GM12878 (cell line): ENCODE measurements around the gene PTGES2. TPM values are rescaled to one million over a fixed set of nuclear protein-coding genes. Genes with fewer than 3 reads are reported as not detected.
A peak's percentile ranks its signal among the peaks of the same experiment; 100 is the strongest.

Experiments used
- ASH2L ChIP-seq: fragments of 300-600, 200-600 bp; sonication (generic); IDR thresholded peaks from 2 replicates; pipeline ENCODE4 v1.6.1; 2017; ENCODE audit warnings: low read depth, mild to moderate bottlenecking, borderline replicate concordance
- BACH1 ChIP-seq: fragments of 450-650 bp; IDR thresholded peaks from 2 replicates; pipeline ENCODE4 v1.6.1; 2017; ENCODE audit warnings: mild to moderate bottlenecking, borderline replicate concordance
- BHLHE40 ChIP-seq, 2 experiments: fragments of 450-650 bp in 1 of 2; IDR thresholded peaks; 2 replicates each; pipeline ENCODE4 v1.6.1; 2011 to 2017; ENCODE audit warnings: low read depth in 2 of 2, borderline replicate concordance in 1 of 2, improper control_type of control experiment in 1 of 2, low read length in 1 of 2, mild to moderate bottlenecking in 1 of 2
- CBX5 ChIP-seq: sonication (generic); IDR thresholded peaks from 2 replicates; pipeline ENCODE4 v1.6.1; 2016; ENCODE audit warnings: low read depth, moderate library complexity, mild to moderate bottlenecking, inconsistent platforms
- DPF2 ChIP-seq: fragments of 450-650 bp; IDR thresholded peaks from 2 replicates; pipeline ENCODE4 v1.6.1; 2017; ENCODE audit warnings: mild to moderate bottlenecking
- EED ChIP-seq: sonication (generic); IDR thresholded peaks from 2 replicates; pipeline ENCODE4 v1.6.1; 2016; ENCODE audit warnings: antibody characterized with exemption, low read depth
- IKZF1 ChIP-seq: fragments of 450-650 bp; conservative IDR thresholded peaks from 2 replicates; pipeline ENCODE4 v1.6.1; 2017; ENCODE audit warnings: antibody characterized with exemption, mild to moderate bottlenecking
- JUND ChIP-seq: IDR thresholded peaks from 2 replicates; pipeline ENCODE4 v1.6.1; 2012; ENCODE audit warnings: low read depth, mild to moderate bottlenecking, low read length, improper control_type of control experiment, moderate library complexity
- MEF2B ChIP-seq: fragments of 450-650 bp; IDR thresholded peaks from 2 replicates; pipeline ENCODE4 v1.6.1; 2018; ENCODE audit warnings: mild to moderate bottlenecking, moderate library complexity; ENCODE audit not compliant: partially characterized antibody, poor library complexity, severe bottlenecking
- MTA2 ChIP-seq: fragments of 450-650 bp; IDR thresholded peaks from 2 replicates; pipeline ENCODE4 v1.6.1; 2016; ENCODE audit warnings: low read depth, mild to moderate bottlenecking, moderate library complexity
- MYB ChIP-seq: fragments of 150-350 bp; IDR thresholded peaks from 2 replicates; pipeline ENCODE4 v1.6.1; 2014; ENCODE audit warnings: mild to moderate bottlenecking, low read depth, low read length, borderline replicate concordance
- POLR2A ChIP-seq: IDR thresholded peaks from 2 replicates; pipeline ENCODE4 v1.6.1; 2011; ENCODE audit warnings: low read depth, mild to moderate bottlenecking, low read length
- POLR2AphosphoS2 ChIP-seq: IDR thresholded peaks from 2 replicates; pipeline ENCODE4 v1.6.1; 2011; ENCODE audit warnings: low read depth, mild to moderate bottlenecking, low read length, improper control_type of control experiment, moderate library complexity
- RFX5 ChIP-seq: IDR thresholded peaks from 2 replicates; pipeline ENCODE4 v1.6.1; 2011; ENCODE audit warnings: low read depth, low read length, improper control_type of control experiment
- SIX5 ChIP-seq: IDR thresholded peaks from 2 replicates; pipeline ENCODE4 v1.6.1; 2011; ENCODE audit warnings: mild to moderate bottlenecking, low read depth, low read length, moderate library complexity; ENCODE audit not compliant: severe bottlenecking
- SMAD1 ChIP-seq: fragments of 450-650 bp; IDR thresholded peaks from 2 replicates; pipeline ENCODE4 v1.6.1; 2018; ENCODE audit warnings: mild to moderate bottlenecking, low read depth; ENCODE audit not compliant: partially characterized antibody
- SMC3 ChIP-seq: IDR thresholded peaks from 2 replicates; pipeline ENCODE4 v1.6.1; 2011; ENCODE audit warnings: low read length, improper control_type of control experiment, borderline replicate concordance
- SREBF1 ChIP-seq: IDR thresholded peaks from 2 replicates; pipeline ENCODE4 v1.6.1; 2012; ENCODE audit warnings: mild to moderate bottlenecking, low read length
- STAT1 ChIP-seq: fragments of 450-650 bp; conservative IDR thresholded peaks from 2 replicates; pipeline ENCODE4 v1.6.1; 2014; ENCODE audit warnings: antibody characterized with exemption, mild to moderate bottlenecking
- SUPT20H ChIP-seq: IDR thresholded peaks from 2 replicates; pipeline ENCODE4 v1.6.1; 2011; ENCODE audit warnings: low read depth, mild to moderate bottlenecking, low read length, moderate library complexity, borderline replicate concordance; ENCODE audit not compliant: control insufficient read depth
- TAF1 ChIP-seq: IDR thresholded peaks from 2 replicates; pipeline ENCODE4 v1.6.1; 2011; ENCODE audit warnings: mild to moderate bottlenecking, low read depth, low read length, borderline replicate concordance
- YBX1 ChIP-seq: fragments of 450-650 bp; IDR thresholded peaks from 2 replicates; pipeline ENCODE4 v1.6.1; 2016; ENCODE audit warnings: antibody characterized with exemption
- polyA plus RNA-seq, 11 experiments: library from polyadenylated mRNA; depleted of rRNA in 4 of 11; unstranded in 6 of 11; stranded (reverse) in 5 of 11; fragments of >200 nt; fragmentation: Nextera tagmentation in 4 of 11; fragmentation: Illumina TruSeq in 1 of 11; extraction: Ambion mirVana in 4 of 11; extraction: Trizol in 1 of 11; gene quantifications; 1 replicate in 1 of 11; 2 replicates in 10 of 11; pipeline versions ENCODE4 v1.2.1 to v1.2.3, GENCODE V29; 2011 to 2016; ENCODE audit warnings: inconsistent platforms in 2 of 11, missing spikeins in 2 of 11, low read depth in 1 of 11
- total RNA-seq, 4 experiments: library from RNA; depleted of rRNA in 3 of 4; stranded (reverse); fragments of >200 nt in 3 of 4; fragmentation: Illumina TruSeq in 1 of 4; extraction: Trizol in 1 of 4; gene quantifications; 2 replicates each; pipeline versions ENCODE4 v1.2.1 to v1.2.3, GENCODE V29; 2013 to 2021
- TF ChIP-seq, protein P1 (sequence below): fragments of 450-650 bp; IDR thresholded peaks from 2 replicates; pipeline ENCODE4 v1.6.1; 2017; ENCODE audit warnings: mild to moderate bottlenecking, moderate library complexity
- TF ChIP-seq, protein P2 (sequence below): IDR thresholded peaks from 2 replicates; pipeline ENCODE4 v1.6.1; 2011; ENCODE audit warnings: low read depth, low read length, improper control_type of control experiment, borderline replicate concordance
- TF ChIP-seq, protein P3 (sequence below): IDR thresholded peaks from 2 replicates; pipeline ENCODE4 v1.6.1; 2011; ENCODE audit warnings: borderline replicate concordance, low read depth, mild to moderate bottlenecking, moderate library complexity, mixed read lengths, low read length; ENCODE audit not compliant: insufficient read depth; ENCODE audit errors: extremely low read length

PTGES2 gene
- total and polyA plus RNA-seq, 10 of the 15 experiments (the other 5 are each of a cell fraction or from before 2014, with no cell fraction given), result 2.1 to 141 (median 99.1) TPM

DNA sequence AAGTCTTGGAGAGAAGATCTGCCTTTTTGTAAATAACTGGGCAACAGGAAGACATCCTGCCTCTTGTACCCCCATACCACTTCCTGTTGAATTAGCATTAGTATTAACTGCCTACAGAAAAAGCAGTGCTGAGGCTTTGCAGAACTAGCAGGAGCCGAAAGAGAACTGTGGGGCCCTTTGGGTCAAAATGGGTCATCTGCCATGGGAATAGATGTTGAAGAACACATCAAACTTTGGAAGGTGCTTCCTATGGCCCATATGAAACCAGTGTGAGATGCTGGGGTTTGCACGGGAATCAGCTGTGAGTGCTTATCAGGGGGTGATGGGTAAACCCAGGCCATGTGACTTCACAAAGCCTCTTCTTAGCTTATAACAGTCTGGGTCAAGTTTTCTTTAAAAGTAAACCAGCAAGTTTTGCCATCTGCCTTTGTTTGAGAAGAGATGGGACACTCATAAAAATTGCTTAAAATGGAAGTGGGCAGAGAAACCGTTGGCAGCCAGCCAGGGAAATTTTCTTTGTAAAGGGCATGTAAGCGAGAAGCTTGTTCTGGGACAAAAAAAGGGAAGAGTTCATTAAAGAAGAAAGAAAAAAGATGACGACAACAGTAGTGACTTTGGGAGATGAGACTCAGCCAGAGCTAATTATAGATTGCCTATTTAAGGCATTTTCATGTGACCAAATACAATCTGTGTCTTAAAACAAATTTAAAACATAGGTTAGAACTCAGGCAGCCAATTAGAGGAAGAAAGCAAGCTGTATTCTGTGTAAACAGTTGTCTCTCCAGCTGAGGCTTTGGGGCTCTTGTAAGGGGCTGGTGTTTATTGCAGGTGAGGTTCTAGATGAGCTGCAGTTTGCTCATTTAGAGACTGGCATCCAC, 55.1 kb downstream of the PTGES2 start (continued):
- TF ChIP-seq, protein P1, sequence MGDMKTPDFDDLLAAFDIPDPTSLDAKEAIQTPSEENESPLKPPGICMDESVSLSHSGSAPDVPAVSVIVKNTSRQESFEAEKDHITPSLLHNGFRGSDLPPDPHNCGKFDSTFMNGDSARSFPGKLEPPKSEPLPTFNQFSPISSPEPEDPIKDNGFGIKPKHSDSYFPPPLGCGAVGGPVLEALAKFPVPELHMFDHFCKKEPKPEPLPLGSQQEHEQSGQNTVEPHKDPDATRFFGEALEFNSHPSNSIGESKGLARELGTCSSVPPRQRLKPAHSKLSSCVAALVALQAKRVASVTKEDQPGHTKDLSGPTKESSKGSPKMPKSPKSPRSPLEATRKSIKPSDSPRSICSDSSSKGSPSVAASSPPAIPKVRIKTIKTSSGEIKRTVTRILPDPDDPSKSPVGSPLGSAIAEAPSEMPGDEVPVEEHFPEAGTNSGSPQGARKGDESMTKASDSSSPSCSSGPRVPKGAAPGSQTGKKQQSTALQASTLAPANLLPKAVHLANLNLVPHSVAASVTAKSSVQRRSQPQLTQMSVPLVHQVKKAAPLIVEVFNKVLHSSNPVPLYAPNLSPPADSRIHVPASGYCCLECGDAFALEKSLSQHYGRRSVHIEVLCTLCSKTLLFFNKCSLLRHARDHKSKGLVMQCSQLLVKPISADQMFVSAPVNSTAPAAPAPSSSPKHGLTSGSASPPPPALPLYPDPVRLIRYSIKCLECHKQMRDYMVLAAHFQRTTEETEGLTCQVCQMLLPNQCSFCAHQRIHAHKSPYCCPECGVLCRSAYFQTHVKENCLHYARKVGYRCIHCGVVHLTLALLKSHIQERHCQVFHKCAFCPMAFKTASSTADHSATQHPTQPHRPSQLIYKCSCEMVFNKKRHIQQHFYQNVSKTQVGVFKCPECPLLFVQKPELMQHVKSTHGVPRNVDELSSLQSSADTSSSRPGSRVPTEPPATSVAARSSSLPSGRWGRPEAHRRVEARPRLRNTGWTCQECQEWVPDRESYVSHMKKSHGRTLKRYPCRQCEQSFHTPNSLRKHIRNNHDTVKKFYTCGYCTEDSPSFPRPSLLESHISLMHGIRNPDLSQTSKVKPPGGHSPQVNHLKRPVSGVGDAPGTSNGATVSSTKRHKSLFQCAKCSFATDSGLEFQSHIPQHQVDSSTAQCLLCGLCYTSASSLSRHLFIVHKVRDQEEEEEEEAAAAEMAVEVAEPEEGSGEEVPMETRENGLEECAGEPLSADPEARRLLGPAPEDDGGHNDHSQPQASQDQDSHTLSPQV, result peak; percentile 78; the same call in 1 of the 2 replicates
- TF ChIP-seq, protein P2, sequence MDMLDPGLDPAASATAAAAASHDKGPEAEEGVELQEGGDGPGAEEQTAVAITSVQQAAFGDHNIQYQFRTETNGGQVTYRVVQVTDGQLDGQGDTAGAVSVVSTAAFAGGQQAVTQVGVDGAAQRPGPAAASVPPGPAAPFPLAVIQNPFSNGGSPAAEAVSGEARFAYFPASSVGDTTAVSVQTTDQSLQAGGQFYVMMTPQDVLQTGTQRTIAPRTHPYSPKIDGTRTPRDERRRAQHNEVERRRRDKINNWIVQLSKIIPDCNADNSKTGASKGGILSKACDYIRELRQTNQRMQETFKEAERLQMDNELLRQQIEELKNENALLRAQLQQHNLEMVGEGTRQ, result peak; percentile 49; the same call in 1 of the 2 replicates
- TF ChIP-seq MTA2 (peak; percentile 88), MEF2B (peak; percentile 96), RFX5 (0 out of 2 replicates have a peak, but pooled peaks have one; percentile 12), IKZF1 (peak; percentile 77), SMAD1 (peak; percentile 99), CBX5 (no peak), POLR2A (peak; percentile 29; the same call in 1 of the 2 replicates), DPF2 (peak; percentile 73; the same call in 1 of the 2 replicates), STAT1 (no peak), BACH1 (0 out of 2 replicates have a peak, but pooled peaks have one; percentile 7), TAF1 (peak; percentile 35; the same call in 1 of the 2 replicates), SIX5 (no peak), MYB (no peak), EED (peak; percentile 41; the same call in 1 of the 2 replicates), SREBF1 (no peak), SMC3 (no peak), BHLHE40 (IDR thresholded peaks at IDR 0.05; ENCODE audit: borderline replicate concordance in 1 of 2, low read depth in 2 of 2, low read length in 1 of 2) (peak; percentile 61 to 67; a peak in 3 of 4 replicates), YBX1 (no peak), POLR2AphosphoS2 (peak; percentile 15; the same call in 1 of the 2 replicates), ASH2L (0 out of 2 replicates have a peak, but pooled peaks have one; percentile 37), JUND (no peak), SUPT20H (no peak)
- TF ChIP-seq, protein P3, sequence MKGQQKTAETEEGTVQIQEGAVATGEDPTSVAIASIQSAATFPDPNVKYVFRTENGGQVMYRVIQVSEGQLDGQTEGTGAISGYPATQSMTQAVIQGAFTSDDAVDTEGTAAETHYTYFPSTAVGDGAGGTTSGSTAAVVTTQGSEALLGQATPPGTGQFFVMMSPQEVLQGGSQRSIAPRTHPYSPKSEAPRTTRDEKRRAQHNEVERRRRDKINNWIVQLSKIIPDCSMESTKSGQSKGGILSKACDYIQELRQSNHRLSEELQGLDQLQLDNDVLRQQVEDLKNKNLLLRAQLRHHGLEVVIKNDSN, result peak; percentile 64
